ENCODE measurements around the gene SLC6A13.

The SLC6A13 gene

DNA sequence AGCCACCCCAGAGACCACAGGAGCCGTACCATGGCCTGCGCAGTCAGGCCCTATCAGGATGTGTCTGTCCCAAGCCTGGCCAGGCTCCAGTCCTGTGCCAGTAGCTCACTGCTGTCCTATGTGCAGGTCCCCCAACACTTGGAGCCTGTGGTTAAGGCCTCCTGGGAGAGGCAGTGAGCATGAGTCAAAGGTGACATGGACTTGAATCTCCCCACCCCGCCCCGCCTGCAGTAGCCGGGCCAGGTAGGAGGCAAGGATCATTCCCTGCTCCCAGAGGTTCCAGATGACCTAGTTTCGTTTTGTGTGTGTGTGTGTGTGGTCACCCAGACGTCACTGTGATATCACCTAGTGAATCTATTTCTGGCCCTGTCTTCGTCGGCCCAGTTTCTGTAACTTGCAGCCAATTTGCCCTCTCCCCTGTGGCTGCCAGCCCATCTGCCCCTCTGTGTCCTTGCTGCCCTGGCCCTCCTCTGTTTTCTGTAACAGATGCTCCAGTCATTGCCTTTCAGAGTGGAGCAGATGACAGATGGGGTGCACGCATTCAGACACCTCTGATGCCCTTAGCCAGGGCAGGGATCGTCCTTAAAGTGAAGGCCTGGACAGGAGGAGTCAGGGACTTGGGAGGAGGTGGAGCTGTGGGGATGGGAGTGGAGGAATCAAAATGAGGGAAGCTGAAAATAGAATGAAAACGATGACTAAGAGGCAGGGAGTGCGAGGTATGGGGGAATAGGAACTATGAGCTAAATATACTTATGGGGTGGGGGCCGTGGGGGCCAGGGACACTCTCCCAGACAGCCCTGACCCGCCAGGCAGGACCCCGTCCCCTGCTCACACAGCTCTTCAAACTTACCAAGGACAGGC is 86.1 kb downstream of the SLC6A13 start:
- DNase-seq = no peak

DNA sequence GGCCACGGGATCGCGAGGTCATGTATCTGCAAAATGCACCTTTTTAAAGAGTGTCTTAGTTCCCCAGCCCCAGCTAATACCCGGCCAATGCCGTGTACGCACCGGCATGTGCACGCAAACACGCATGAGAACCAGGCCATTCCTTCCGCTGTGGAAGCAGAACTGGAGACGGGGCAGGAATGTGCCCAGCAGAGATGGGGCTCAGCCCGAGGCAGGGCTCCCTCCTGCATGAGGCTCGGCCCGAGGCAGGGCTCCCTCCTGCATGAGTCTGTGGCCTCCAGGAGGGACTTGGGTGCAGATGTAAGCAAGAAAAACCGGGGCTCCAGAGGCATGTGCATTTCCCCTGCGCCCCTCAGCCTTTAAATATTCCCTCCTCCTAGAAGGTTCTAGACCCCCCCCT is 86.9 kb downstream of the SLC6A13 start:
- no peak for DNase-seq

DNA sequence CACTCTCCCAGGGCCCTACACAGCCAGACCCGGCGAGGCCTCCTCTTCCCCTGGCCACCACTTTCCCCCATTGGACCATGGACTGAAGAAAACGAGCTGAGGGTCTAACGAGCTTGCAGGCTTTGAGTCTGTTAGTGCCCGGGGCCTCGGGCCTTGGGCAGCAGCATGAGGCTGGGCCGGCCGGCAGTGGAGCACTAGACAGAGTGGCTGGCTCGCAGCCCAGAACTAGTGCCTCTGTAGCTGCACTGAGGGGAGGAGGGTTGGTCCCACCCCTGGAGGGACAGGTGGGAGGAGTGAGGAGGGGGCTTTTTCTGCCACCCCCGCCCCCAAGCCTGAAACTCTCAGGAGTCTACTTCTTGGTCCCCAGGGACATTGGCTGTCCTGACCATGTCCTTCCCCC is 87.4 kb downstream of the SLC6A13 start:
- no peak for DNase-seq

DNA sequence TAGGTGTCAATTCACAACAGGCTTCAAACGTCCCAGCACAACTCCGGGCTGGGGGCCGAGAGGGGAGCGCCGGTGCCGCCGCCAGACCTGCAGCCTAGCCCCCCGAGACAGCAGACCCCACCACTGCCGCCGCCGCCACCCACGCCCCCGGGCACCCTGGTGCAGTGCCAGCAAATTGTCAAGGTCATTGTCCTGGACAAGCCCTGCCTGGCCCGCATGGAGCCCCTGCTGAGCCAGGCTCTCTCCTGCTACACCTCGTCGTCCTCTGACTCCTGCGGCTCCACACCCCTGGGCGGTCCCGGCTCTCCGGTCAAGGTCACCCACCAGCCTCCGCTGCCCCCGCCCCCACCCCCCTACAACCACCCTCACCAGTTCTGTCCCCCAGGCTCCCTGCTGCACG is 88.0 kb downstream of the SLC6A13 start:
- no peak for DNase-seq

DNA sequence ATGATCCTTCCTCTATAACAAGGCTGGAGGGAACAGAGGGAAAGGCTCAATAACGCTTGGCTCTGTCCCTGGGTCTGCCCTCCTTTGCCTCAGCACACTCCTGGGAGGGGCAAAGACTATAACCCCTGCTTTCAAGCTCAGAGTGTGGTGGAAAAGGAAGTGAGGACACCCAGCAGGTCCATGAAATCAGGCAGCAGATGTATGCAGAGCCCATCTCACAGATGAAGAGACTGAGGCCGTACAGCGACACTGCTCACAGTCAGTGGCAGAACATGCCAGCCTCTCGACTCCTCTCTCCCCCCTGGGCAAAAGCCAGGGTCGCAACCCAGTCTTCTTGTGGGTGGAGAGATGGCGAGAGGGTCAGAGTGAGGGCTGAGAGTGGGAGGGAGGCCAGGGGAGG is 88.5 kb downstream of the SLC6A13 start:
- DNase-seq = no peak

DNA sequence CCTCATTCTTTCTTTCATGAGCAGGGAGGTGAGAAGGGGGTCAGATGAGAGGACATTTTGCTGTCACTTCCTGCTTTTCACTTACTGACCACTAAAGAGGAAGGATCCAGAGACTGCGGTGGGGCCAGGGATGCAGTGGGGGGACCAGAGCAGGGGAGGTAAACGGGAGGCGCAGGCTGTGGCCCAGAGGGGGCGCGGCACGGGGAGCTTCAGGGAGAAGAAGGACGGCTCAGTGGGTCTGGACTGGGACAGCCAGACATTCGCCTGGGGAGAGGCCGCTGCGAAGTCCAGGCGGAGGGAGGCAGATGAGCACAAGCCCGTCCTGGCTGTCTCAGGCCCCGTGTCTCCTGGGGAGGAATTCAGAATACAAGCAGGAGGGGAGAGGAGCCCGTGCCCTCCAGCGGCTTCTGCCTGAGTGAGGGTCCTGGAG is 89.9 kb downstream of the SLC6A13 start:
- DNase-seq = no peak

DNA sequence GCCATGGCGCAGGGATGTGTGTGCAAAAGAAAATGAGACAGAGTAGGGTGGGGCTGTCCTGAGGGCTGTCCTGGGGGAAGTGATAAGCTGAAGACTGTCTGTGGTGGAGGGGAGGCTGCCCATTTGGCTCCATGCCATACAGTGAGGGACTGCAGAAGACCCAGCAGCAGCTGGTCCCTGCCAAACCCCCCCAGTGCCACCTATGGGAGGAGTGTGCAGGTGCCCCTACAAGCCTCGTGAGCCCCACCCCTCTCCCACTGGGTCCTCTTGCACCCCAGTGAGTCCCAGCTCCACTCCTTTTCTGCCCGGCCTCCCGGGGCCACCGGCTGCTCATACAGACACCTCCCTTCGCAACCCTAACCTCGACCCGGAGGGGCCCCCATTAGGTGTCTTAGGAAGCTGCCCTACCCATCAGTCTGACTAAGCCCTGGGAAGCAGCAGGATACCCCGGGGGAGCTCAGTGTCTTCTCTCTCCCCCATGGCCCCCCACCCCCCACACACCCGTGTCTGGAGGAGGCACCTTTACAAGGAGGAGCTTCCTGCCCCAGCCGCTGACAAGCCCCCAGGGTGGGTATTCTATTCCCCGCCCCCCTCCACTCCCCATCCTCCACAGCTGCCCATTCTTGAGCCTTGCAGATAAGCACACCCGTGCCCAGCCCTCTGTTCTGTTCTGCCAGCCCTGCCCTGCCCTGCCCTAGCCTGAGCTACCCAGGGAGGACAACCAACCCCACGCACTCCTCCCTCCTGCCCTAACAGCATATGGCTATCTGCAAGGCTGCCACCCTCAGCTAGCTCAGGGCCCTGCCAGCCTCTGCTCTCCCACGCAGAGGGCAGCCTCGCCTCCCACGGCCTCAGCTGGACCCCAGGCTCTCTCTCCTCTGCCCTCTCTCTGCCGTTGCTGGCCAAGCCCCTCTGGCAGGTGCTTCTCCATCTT is 90.6 kb downstream of the SLC6A13 start:
- no peak for DNase-seq

DNA sequence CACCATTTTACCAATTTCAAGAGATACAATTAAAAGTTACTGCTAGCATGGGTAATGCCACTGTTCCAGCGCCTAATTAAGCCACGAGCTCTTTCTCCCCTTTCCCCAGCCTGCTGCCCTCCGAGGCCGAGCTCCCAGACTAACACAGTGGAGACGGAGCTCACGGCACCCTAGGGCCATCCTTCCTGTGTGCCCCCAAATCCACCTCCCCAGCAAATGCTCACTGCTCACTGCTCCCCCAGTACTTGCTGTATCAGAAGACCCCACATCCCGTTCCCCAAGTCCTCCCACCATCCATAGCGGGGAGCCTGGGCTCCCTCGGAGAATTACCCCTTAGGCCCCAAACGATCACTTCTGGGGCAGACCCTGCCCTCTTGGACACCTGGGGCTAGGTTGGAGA is 91.4 kb downstream of the SLC6A13 start:
- no peak for DNase-seq

Measured in activated CD4-positive, alpha-beta T cell treated with anti-CD3 and anti-CD28 coated beads, Interleukin-2, amount 50 U/mL, for 4 hours (primary cell).